ENCODE measurements around the gene AKAP13. TPM values are rescaled to one million over a fixed set of nuclear protein-coding genes. Genes with fewer than 3 reads are reported as not detected.

Gene AKAP13
- total and polyA plus RNA-seq, 2 of the 13 experiments (the other 11 are each of a cell fraction or from before 2014, with no cell fraction given) = 6.7 to 27.1 TPM

- no peak for TF ChIP-seq ZNF263 (CRISPR knock-in tag; IDR thresholded peaks at IDR 0.05)
- TF ChIP-seq, protein P1, sequence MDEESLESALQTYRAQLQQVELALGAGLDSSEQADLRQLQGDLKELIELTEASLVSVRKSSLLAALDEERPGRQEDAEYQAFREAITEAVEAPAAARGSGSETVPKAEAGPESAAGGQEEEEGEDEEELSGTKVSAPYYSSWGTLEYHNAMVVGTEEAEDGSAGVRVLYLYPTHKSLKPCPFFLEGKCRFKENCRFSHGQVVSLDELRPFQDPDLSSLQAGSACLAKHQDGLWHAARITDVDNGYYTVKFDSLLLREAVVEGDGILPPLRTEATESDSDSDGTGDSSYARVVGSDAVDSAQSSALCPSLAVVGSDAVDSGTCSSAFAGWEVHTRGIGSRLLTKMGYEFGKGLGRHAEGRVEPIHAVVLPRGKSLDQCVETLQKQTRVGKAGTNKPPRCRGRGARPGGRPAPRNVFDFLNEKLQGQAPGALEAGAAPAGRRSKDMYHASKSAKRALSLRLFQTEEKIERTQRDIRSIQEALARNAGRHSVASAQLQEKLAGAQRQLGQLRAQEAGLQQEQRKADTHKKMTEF (CRISPR knock-in tag; IDR thresholded peaks at IDR 0.05) = no peak
- TF ChIP-seq ZBTB3 (CRISPR knock-in tag; IDR thresholded peaks at IDR 0.05; ENCODE audit: borderline replicate concordance, low read depth) = no peak
- no peak for TF ChIP-seq ZNF7 (CRISPR knock-in tag; IDR thresholded peaks at IDR 0.05)
- TF ChIP-seq MIER3 (CRISPR knock-in tag; IDR thresholded peaks at IDR 0.05; ENCODE audit: borderline replicate concordance) = no peak
- TF ChIP-seq, protein P2, sequence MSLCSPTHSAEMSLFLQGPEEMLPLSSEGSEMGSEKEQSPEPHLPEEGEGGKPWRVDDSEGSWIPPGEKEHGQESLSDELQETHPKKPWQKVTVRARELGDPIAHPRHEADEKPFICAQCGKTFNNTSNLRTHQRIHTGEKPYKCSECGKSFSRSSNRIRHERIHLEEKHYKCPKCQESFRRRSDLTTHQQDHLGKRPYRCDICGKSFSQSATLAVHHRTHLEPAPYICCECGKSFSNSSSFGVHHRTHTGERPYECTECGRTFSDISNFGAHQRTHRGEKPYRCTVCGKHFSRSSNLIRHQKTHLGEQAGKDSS (CRISPR knock-in tag; IDR thresholded peaks at IDR 0.05; ENCODE audit: borderline replicate concordance, low read depth) = no peak
These were observed 83.6 kb downstream of the AKAP13 start (continued) for GRCh38 chr15:85463976-85464375.

- H3K9ac ChIP-seq (ENCODE audit: insufficient read depth, low read depth, low read length) = no peak overlapping the region
- no peak overlapping the region for H3K27ac ChIP-seq (ENCODE audit: extremely low read length, insufficient read depth, low read length)
- WGBS (ENCODE audit: low lambda C conversion rate) = 96% methylated on average over 3 of the region's 3 CpGs
- ChIA-PET CTCF (ENCODE audit: low intra/inter-chr PET ratio, low total read pairs) (no interaction called here), POLR2A (no interaction called here)
- H2AFZ ChIP-seq (ENCODE audit: low read length) = no peak overlapping the region
- H3K27me3 ChIP-seq (ENCODE audit: control insufficient read depth in 1 of 2, insufficient read depth in 2 of 2, low read length in 2 of 2) = no peaks in the 10 kb centered on the region
- no peak overlapping the region for H3K4me3 ChIP-seq (replicated peaks in 1 of 3; ENCODE audit: insufficient read depth in 1 of 3, low read depth in 2 of 3, low read length in 3 of 3)
- no peaks in the 10 kb centered on the region for H3K9me3 ChIP-seq (ENCODE audit: low read length)
- no peaks in the 10 kb centered on the region for H3K36me3 ChIP-seq (replicated peaks in 1 of 2; ENCODE audit: control insufficient read depth in 1 of 2, insufficient read depth in 2 of 2, low read length in 2 of 2)
- H3K4me2 ChIP-seq (ENCODE audit: low read depth, low read length) = no peak overlapping the region
- DNase-seq (ENCODE audit: low spot score) (no peak), FAIRE-seq (no peak), ATAC-seq (no peak)
- in situ Hi-C loops (cut with HindIII; ENCODE audit: extremely low pct_ligation_motif_present, low pct_unique_long_range_greater_than_20kb) = no loop called here
- no peaks in the 10 kb centered on the region for H3K4me1 ChIP-seq (ENCODE audit: insufficient read depth, low read length)
- H3K79me2 ChIP-seq (ENCODE audit: insufficient read depth, low read length) = peaks cover 9% of the 10 kb centered on the region
- no TSS peak for BruUV-seq (replicated peaks)
- intact Hi-C loops (cut with micrococcal nuclease; ENCODE audit: unreplicated experiment) = no loop called here
- no peaks in the 10 kb centered on the region for H4K20me1 ChIP-seq (ENCODE audit: insufficient read depth, low read length)
- TF ChIP-seq KLF16 (CRISPR knock-in tag; IDR thresholded peaks at IDR 0.05) = no peak
- TF ChIP-seq ZSCAN25 (CRISPR knock-in tag; IDR thresholded peaks at IDR 0.05) = no peak
- TF ChIP-seq ZNF543 (CRISPR knock-in tag; IDR thresholded peaks at IDR 0.05) = no peak
- TF ChIP-seq, protein P3, sequence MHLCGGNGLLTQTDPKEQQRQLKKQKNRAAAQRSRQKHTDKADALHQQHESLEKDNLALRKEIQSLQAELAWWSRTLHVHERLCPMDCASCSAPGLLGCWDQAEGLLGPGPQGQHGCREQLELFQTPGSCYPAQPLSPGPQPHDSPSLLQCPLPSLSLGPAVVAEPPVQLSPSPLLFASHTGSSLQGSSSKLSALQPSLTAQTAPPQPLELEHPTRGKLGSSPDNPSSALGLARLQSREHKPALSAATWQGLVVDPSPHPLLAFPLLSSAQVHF (CRISPR knock-in tag; IDR thresholded peaks at IDR 0.05) = no peak
- TF ChIP-seq, protein P4, sequence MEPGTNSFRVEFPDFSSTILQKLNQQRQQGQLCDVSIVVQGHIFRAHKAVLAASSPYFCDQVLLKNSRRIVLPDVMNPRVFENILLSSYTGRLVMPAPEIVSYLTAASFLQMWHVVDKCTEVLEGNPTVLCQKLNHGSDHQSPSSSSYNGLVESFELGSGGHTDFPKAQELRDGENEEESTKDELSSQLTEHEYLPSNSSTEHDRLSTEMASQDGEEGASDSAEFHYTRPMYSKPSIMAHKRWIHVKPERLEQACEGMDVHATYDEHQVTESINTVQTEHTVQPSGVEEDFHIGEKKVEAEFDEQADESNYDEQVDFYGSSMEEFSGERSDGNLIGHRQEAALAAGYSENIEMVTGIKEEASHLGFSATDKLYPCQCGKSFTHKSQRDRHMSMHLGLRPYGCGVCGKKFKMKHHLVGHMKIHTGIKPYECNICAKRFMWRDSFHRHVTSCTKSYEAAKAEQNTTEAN (CRISPR knock-in tag; conservative IDR thresholded peaks at IDR 0.05) = no peak
- no peak for TF ChIP-seq ZBTB10 (CRISPR knock-in tag; IDR thresholded peaks at IDR 0.05; ENCODE audit: borderline replicate concordance)
- no peak for TF ChIP-seq ZNF292 (CRISPR knock-in tag; IDR thresholded peaks at IDR 0.05; ENCODE audit: borderline replicate concordance, low read depth)
- TF ChIP-seq, protein P1 (CRISPR knock-in tag; IDR thresholded peaks at IDR 0.05) = no peak
- TF ChIP-seq RXRB (CRISPR knock-in tag; IDR thresholded peaks at IDR 0.05; ENCODE audit: borderline replicate concordance) = no peak
These were observed 84.1 kb downstream of the AKAP13 start for GRCh38 chr15:85464471-85464870.
